HepG2 (cell line): Measurements from ENCODE around the gene CUL9. TPM values are rescaled to one million over a fixed set of nuclear protein-coding genes. Genes with fewer than 3 reads are reported as not detected.

Experiments used
- BCL3 ChIP-seq: sonication (generic); formaldehyde crosslinking; IDR thresholded peaks from 2 replicates; pipeline ENCODE4 v1.5.1; 2020; ENCODE audit warnings: mild to moderate bottlenecking, missing genetic modification reagents, moderate library complexity
- HNRNPLL ChIP-seq: fragments of 200-400 bp; formaldehyde crosslinking; IDR thresholded peaks from 2 replicates; pipeline ENCODE4 v1.6.1; 2017; ENCODE audit warnings: mild to moderate bottlenecking, low read depth, low read length; ENCODE audit not compliant: poor library complexity, severe bottlenecking
- NFKB2 ChIP-seq: sonication (generic); formaldehyde crosslinking; IDR thresholded peaks from 2 replicates; pipeline ENCODE4 v1.4.0; 2020; ENCODE audit warnings: missing genetic modification reagents, borderline replicate concordance
- PRDM15 ChIP-seq: sonication (generic); formaldehyde crosslinking; IDR thresholded peaks from 2 replicates; pipeline ENCODE4 v1.4.0; 2020; ENCODE audit warnings: missing genetic modification reagents
- SCMH1 ChIP-seq: sonication (generic); formaldehyde crosslinking; IDR thresholded peaks from 2 replicates; pipeline ENCODE4 v1.9.0; 2021; ENCODE audit warnings: missing genetic modification reagents, mild to moderate bottlenecking, borderline replicate concordance
- SOX13 ChIP-seq, 3 experiments: fragments of 450-650 bp in 1 of 3; sonication (generic) in 1 of 3; formaldehyde crosslinking in 1 of 3; IDR thresholded peaks in 2 of 3; conservative IDR thresholded peaks in 1 of 3; 2 replicates each; pipeline versions ENCODE4 v1.5.0 to v1.6.1; 2016 to 2020; ENCODE audit warnings: antibody characterized with exemption in 1 of 3, mild to moderate bottlenecking in 1 of 3, missing compliant biosample characterization in 1 of 3, missing genetic modification reagents in 1 of 3, moderate library complexity in 1 of 3
- TERF1 ChIP-seq: sonication (generic); formaldehyde crosslinking; IDR thresholded peaks from 2 replicates; pipeline ENCODE4 v1.8.0; 2022; ENCODE audit warnings: mild to moderate bottlenecking, missing genetic modification reagents, moderate library complexity
- THAP7 ChIP-seq: sonication (generic); formaldehyde crosslinking; IDR thresholded peaks from 2 replicates; pipeline ENCODE4 v1.8.1; 2023; ENCODE audit warnings: mild to moderate bottlenecking, missing genetic modification reagents
- THAP9 ChIP-seq: sonication (generic); formaldehyde crosslinking; IDR thresholded peaks from 2 replicates; pipeline ENCODE4; 2020; ENCODE audit warnings: missing genetic modification reagents, mild to moderate bottlenecking, borderline replicate concordance
- ZNF275 ChIP-seq: sonication (generic); formaldehyde crosslinking; IDR thresholded peaks from 2 replicates; pipeline ENCODE4 v1.8.0; 2022; ENCODE audit warnings: missing genetic modification reagents, mild to moderate bottlenecking, inconsistent platforms, borderline replicate concordance
- ZNF326 ChIP-seq: sonication (generic); formaldehyde crosslinking; IDR thresholded peaks from 2 replicates; pipeline ENCODE4 v1.4.0; 2020; ENCODE audit warnings: missing genetic modification reagents, borderline replicate concordance
- ZNF329 ChIP-seq: sonication (generic); formaldehyde crosslinking; IDR thresholded peaks from 2 replicates; pipeline ENCODE4 v1.9.0; 2021; ENCODE audit warnings: low read depth, mild to moderate bottlenecking, missing genetic modification reagents
- ZNF367 ChIP-seq: sonication (generic); formaldehyde crosslinking; IDR thresholded peaks from 2 replicates; pipeline ENCODE4 v1.4.0; 2020; ENCODE audit warnings: missing genetic modification reagents, borderline replicate concordance
- ZNF460 ChIP-seq: sonication (generic); formaldehyde crosslinking; IDR thresholded peaks from 2 replicates; pipeline ENCODE4 v1.5.1; 2020; ENCODE audit warnings: missing genetic modification reagents, mild to moderate bottlenecking, borderline replicate concordance
- polyA plus RNA-seq, 8 experiments: library from polyadenylated mRNA; depleted of rRNA in 3 of 8; stranded (reverse) in 7 of 8; unstranded in 1 of 8; fragments of >200 nt; fragmentation: Illumina TruSeq in 4 of 8; extraction: Trizol in 4 of 8; gene quantifications; 2 replicates each; pipeline versions ENCODE4 v1.2.1 to v1.2.3, GENCODE V29; 2011 to 2016; ENCODE audit warnings: low read depth in 4 of 8, missing spikeins in 1 of 8, mixed read lengths in 1 of 8; ENCODE audit not compliant: insufficient read depth in 1 of 8
- total RNA-seq, 5 experiments: library from RNA; depleted of rRNA; stranded (reverse); fragments of >200 nt; fragmentation: Illumina TruSeq; extraction: Trizol; gene quantifications; 2 replicates each; pipeline ENCODE4 v1.2.3, GENCODE V29; 2016; ENCODE audit warnings: low read depth in 1 of 5

CUL9 gene
- total and polyA plus RNA-seq, 2 of the 13 experiments (the other 11 are each of a cell fraction or from before 2014, with no cell fraction given): 11.4 to 13.7 TPM

GRCh38 chr6:43143235-43144128, 38.5 kb upstream of the CUL9 start (continued):
- peak; percentile 94 for TF ChIP-seq PRDM15 (CRISPR knock-in tag)
- no peak for TF ChIP-seq SOX13 (IDR thresholded peaks at IDR 0.05)
- TF ChIP-seq SOX13 (CRISPR knock-in tag; conservative IDR thresholded peaks at IDR 0.05 in 1 of 2, IDR thresholded peaks at IDR 0.05 in 1 of 2): peak in 1 of 2 experiments; percentile 53; a peak in 1 of 4 replicates
- TF ChIP-seq BCL3 (CRISPR knock-in tag): no peak
- no peak for TF ChIP-seq ZNF326 (CRISPR knock-in tag)
- peak; percentile 88; the same call in 1 of the 2 replicates for TF ChIP-seq NFKB2 (CRISPR knock-in tag)
- TF ChIP-seq ZNF460 (CRISPR knock-in tag): no peak
- no peak for TF ChIP-seq SCMH1 (CRISPR knock-in tag)
- TF ChIP-seq THAP7 (CRISPR knock-in tag): peak; percentile 28; the same call in 1 of the 2 replicates
- no peak; the same call in 1 of the 2 replicates for TF ChIP-seq ZNF329 (CRISPR knock-in tag)
- TF ChIP-seq HNRNPLL: peak; percentile 62
- TF ChIP-seq THAP9: peak; percentile 81; the same call in 1 of the 2 replicates
- peak; percentile 61; the same call in 1 of the 2 replicates for TF ChIP-seq ZNF275 (CRISPR knock-in tag)
- TF ChIP-seq TERF1: no peak
- no peak for TF ChIP-seq ZNF367
